ENCODE measurements around the gene KLHL29. TPM values are rescaled to one million over a fixed set of nuclear protein-coding genes. Genes with fewer than 3 reads are reported as not detected.

The KLHL29 gene
- total and polyA plus RNA-seq, 2 donors (not counting 3 experiments of a cell fraction or from before 2014, with no cell fraction given): 4.6 to 12.7 TPM

GRCh38 chr2:23425338-23425871 lies 40.4 kb downstream of the KLHL29 start:
- POLR2A ChIA-PET: no interaction called here
- H3K27me3 ChIP-seq (ENCODE audit: control insufficient read depth in 2 of 2, insufficient read depth in 2 of 2, low read length in 2 of 2): no peaks in the 10 kb centered on the region
- no peak overlapping the region for H3K27ac ChIP-seq (ENCODE audit: insufficient read depth, low read depth, low read length)
- no peaks in the 10 kb centered on the region for H3K79me2 ChIP-seq (ENCODE audit: control insufficient read depth, insufficient read depth, low read length)
- H3K9ac ChIP-seq (replicated peaks; ENCODE audit: extremely low read depth, insufficient read depth, low read length): no peak overlapping the region
- FAIRE-seq: no peak
- no peaks in the 10 kb centered on the region for H4K20me1 ChIP-seq (replicated peaks; ENCODE audit: control insufficient read depth, extremely low read depth, insufficient read depth, low read length)
- intact Hi-C loops (cut with micrococcal nuclease): no loop called here
- no peaks in the 10 kb centered on the region for H3K4me1 ChIP-seq (ENCODE audit: control insufficient read depth, extremely low read depth, insufficient read depth, low read length)
- no peak for DNase-seq (ENCODE audit: low read depth, low spot score)
- CTCF ChIA-PET: interaction anchor here (1.7 kb wide), 1 partner anchor 10 kb away, joined by 4 read pairs; no protein-coding TSS in a partner anchor
- no peaks in the 10 kb centered on the region for H3K9me1 ChIP-seq (replicated peaks; ENCODE audit: control insufficient read depth, extremely low read depth, insufficient read depth, low read length)
- H2AFZ ChIP-seq (ENCODE audit: low read depth, low read length): no peak overlapping the region
- no peak overlapping the region for H3K4me3 ChIP-seq (replicated peaks in 1 of 3; ENCODE audit: insufficient read depth in 1 of 3, low read depth in 1 of 3, low read length in 3 of 3)
- dilution Hi-C loops (cut with MboI; ENCODE audit: extremely low pct_ligation_motif_present, low sequenced_read_pairs): no loop called here
- no peaks in the 10 kb centered on the region for H3K36me3 ChIP-seq (ENCODE audit: control insufficient read depth in 2 of 2, extremely low read depth in 1 of 2, insufficient read depth in 2 of 2, low read length in 2 of 2)
- no peak overlapping the region for H3K4me2 ChIP-seq (ENCODE audit: insufficient read depth, low read length)
- BruUV-seq (replicated peaks): no TSS peak
- H3K9me3 ChIP-seq (replicated peaks; ENCODE audit: control insufficient read depth, insufficient read depth, low read length): no peaks in the 10 kb centered on the region
- TF ChIP-seq GATA2 (IDR thresholded peaks at IDR 0.05; ENCODE audit: insufficient read depth, insufficient read length, low read depth, low read length) (no peak), FOS (IDR thresholded peaks at IDR 0.05; ENCODE audit: borderline replicate concordance, insufficient read depth, low read length) (no peak), EZH2 (IDR thresholded peaks at IDR 0.05; ENCODE audit: borderline replicate concordance, low read depth, low read length, severe bottlenecking) (no peak), POLR2A (IDR thresholded peaks at IDR 0.05; ENCODE audit: low read depth, low read length) (no peak), JUN (IDR thresholded peaks at IDR 0.05; ENCODE audit: borderline replicate concordance, insufficient read depth, insufficient read length, low read depth) (no peak), CTCF (IDR thresholded peaks at IDR 0.05; ENCODE audit: extremely low read depth in 1 of 2, insufficient read depth in 1 of 2, low read depth in 1 of 2, low read length in 2 of 2) (no peak), MYC (IDR thresholded peaks at IDR 0.05; ENCODE audit: low read depth, low read length) (no peak), POLR2AphosphoS5 (IDR thresholded peaks at IDR 0.05; ENCODE audit: insufficient read depth, low read depth, low read length) (no peak), MAX (IDR thresholded peaks at IDR 0.05; ENCODE audit: insufficient read depth, insufficient read length) (no peak)

Measured in endothelial cell of umbilical vein (primary cell).